H7 (cell line): ENCODE measurements around the gene NT5DC2. TPM values are rescaled to one million over a fixed set of nuclear protein-coding genes. Genes with fewer than 3 reads are reported as not detected.
A peak's percentile ranks its signal among the peaks of the same experiment; 100 is the strongest.

Experiments used
- DNase-seq: peaks from one replicate; pipeline ENCODE4 v3.0.0; 2012
- H3K27me3 ChIP-seq: 2 replicates; pipeline ENCODE4 v1.6.0; 2011; ENCODE audit warnings: mild to moderate bottlenecking, low read length; ENCODE audit not compliant: control insufficient read depth, insufficient read depth
- H3K36me3 ChIP-seq: replicated peaks from 2 replicates; pipeline ENCODE4 v1.5.1; 2011; ENCODE audit warnings: low read length; ENCODE audit not compliant: control insufficient read depth, insufficient read depth
- H3K4me3 ChIP-seq: 2 replicates; pipeline ENCODE4 v1.5.1; 2011; ENCODE audit warnings: low read depth, mild to moderate bottlenecking, control low read depth, low read length, moderate library complexity; ENCODE audit not compliant: insufficient read depth
- total RNA-seq: library from RNA; depleted of rRNA; stranded (reverse); fragments of >200 nt; shearing (Covaris generic); gene quantifications from 2 replicates; pipeline ENCODE4 v1.2.3, GENCODE V29; 2014; rRNA removed

NT5DC2 gene
- total RNA-seq, result 302 and 311 TPM in 2 replicates

DNA sequence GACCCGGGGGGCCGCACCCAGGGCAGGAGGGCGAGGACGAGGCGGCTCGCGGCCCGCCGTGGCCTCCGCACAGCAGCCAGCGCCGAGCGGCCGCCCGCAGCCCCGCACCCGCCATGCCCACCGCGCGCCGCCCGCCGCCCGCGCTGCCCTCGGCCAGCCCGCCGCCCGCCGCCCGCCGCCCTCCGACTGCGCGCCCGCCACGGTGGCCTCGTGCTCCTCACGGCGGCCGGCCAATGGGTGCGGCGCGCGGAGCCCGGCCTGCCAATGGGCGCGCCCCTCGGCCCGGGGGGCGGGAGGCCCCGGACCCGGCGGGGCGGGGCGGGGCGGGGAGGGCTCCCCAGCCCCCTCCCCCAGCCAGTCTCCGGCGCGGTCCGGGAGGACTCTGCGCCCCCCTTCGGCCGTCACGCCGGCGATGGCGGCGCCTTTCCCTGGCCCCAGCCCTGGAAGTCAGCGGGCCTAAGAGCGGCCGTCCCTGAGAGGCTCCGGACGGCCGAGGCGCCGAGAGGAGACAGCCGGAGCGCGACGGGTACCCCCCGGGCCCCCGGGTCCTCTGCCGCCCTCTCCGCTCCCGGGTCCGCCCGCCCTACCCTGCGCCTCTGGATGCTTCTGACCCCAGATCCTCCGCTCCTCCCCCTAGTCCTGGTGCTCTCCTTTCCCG is at the start of gene NT5DC2:
Gene NT5DC2, minus strand, starts transcription at position 235 of the 658 bp plus-strand sequence. Its CDS starts 120 bp downstream, at position 115.
- peak; percentile 99 for DNase-seq
- H3K36me3 ChIP-seq, result peaks cover 6% of the 10 kb centered on the region
- peak within 1 kb of the TSS; percentile 94 for H3K4me3 ChIP-seq
- H3K27me3 ChIP-seq, result no peaks in the 10 kb centered on the region

DNA sequence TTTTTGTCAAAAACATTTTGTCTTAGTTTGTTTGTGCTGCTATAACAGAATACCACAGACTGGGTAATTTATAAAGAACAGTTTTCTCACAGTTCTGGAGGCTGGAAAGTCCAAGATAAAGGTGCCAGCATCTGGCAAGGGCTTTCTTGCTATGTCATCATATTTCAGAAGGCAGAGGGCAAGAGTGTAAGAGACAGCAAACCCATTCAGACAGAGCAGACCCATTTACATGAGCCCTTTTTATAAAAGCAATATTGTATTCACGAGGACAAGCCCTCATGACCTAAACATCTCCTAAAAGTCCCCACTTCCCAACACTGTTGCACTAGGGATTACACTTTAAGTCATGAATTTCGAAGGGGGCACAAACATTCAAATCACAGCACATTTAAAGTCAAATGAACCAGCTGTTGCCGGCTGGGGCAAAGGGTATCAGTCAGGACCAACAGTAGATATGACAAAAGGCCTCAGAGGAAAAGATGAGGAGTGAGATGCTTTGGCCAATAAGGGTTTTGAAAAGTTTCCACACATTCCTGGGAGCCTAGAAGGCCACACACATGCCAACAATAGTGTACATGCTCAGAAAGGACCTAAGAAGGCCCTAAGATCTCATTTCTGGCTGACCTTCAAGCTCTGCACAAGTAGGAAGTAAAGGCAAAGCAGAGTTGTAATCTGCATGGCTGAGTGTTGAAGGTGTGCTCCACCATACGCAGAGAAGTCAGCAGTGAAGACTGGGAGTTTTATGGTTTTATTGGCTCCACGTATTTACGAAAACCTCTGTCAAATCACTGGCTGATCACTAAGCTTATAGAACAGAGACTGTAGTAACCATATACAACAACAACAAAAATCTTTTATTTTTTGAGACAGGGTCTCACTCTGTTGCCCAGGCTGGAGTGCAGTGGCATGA is 40.7 kb upstream of the NT5DC2 start:
- Histone ChIP-seq H3K4me3 (no peak overlapping the region), H3K27me3 (no peaks in the 10 kb centered on the region), H3K36me3 (peaks cover 5% of the 10 kb centered on the region)
- DNase-seq, result no peak

DNA sequence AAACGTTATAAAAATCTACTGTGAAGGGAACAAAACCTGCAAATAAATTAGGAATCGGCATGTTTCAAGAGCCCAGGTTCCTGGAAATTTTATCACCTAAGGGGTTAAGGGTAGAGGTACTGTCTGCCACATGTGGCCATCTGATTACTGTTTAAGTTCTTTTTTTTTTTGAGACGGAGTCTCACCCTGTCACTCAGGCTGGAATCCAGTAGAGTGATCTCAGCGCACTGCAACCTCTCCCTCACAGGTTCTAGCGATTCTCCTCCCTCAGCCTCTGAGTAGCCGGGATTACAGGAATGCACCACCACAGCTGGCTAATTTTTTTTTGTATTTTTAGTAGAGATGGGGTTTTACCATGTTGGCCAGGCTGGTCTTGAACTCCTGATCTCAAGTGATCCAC is 38.6 kb upstream of the NT5DC2 start:
- H3K4me3 ChIP-seq, result no peak overlapping the region
- no peaks in the 10 kb centered on the region for H3K27me3 ChIP-seq
- H3K36me3 ChIP-seq, result 0 out of 2 replicates have a peak, but pooled peaks cover 2% of the 10 kb centered on the region
- no peak for DNase-seq

DNA sequence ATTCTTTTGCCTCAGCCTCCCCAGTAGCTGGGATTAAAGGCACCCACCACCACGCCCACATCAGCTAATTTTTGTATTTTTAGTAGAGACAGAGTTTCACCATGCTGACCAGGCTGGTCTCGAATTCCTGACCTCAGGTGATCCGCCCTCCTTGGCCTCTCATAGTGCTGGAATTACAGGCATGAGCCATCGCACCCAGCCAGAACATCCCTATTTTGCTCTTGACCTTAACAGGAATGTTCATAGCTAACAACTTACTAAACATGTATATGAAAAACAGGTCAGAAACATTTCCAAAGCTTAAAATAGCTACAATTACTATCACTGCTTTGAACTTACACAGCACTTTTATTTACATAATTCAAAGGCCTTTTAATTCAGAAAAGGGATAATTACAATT is 36.4 kb upstream of the NT5DC2 start:
- DNase-seq, result no peak
- H3K36me3 ChIP-seq, result 0 out of 2 replicates have a peak, but pooled peaks cover 2% of the 10 kb centered on the region
- H3K4me3 ChIP-seq, result no peak overlapping the region

DNA sequence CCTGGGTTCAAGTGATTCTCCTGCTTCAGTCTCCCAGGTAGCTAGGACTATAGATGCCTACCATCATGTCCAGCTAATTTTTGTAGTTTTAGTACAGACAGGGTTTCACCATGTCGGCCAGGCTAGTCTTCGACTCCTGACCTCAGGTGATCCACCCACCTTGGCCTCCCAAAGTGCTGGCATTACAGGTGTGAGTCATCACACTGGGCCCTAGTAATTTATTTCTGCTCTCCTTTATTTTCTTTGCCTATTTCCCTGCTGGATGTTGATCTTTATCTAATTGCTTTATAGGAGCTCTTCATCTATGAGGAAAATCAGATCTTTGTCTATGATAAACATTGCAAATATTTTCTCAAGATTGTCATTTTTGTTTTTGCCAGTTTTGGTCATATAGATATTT is 34.4 kb upstream of the NT5DC2 start:
- no peak for DNase-seq
- H3K36me3 ChIP-seq, result peaks cover 1% of the 10 kb centered on the region; the same call in 1 of the 2 replicates
- H3K4me3 ChIP-seq, result no peak overlapping the region
- H3K27me3 ChIP-seq, result no peaks in the 10 kb centered on the region

More for the DNA sequence above, 36.4 kb upstream of the NT5DC2 start:
- H3K27me3 ChIP-seq, result no peaks in the 10 kb centered on the region

DNA sequence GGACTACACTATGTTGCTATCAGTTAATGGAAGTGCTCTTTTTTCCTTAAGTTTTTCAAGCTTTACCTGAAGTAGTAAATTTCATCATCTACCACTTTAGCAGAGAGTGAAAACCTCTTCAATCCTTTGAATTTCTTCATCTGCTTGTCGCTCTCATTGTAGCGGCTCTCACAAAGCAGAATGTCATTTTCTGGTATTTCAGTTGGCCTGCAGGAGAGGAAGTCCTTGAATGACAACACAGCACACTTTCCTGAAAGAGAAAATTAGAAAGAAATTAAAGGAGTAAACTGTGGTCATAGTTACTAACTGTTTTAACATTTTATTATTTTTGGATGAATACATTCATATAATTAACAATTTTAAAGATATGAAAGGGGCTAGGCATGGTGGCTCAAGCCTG is 30.3 kb upstream of the NT5DC2 start:
- H3K4me3 ChIP-seq, result no peak overlapping the region
- H3K27me3 ChIP-seq, result no peaks in the 10 kb centered on the region
- no peak for DNase-seq
- H3K36me3 ChIP-seq, result peaks cover 6% of the 10 kb centered on the region

DNA sequence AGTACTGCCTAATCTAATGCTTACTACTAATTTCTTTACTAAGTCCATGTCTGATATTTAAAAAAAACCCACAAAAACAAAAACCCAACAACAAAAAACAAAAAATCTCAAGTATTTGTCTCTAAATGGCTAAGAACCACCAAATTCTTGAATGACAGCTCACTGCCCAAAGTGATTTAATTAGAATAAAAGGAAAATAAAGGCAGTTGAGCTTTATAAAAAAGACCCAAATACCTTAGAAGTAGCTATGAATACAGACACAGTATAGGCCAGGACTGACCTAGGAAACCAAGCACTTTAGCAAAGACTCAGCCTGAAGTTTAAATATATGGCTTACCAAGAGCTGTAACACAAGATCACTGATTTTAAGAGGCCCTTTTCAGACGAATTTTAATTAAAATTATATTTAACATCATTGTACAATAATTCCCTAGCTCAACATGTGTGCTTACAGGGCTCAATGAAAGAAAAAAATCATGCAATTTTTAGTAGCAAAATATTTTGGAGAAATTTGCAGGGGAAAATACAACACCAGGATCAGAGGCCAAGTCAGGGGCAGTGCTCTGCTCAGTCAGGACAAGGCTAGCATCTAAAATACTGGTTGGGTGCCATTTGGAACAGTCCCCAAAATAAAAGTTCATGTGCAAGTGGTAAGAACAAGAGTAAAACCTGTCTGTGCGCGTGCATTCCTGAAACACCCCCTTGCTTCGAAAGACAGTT is 27.5 kb upstream of the NT5DC2 start:
- DNase-seq, result no peak
- H3K4me3 ChIP-seq, result no peak overlapping the region
- no peaks in the 10 kb centered on the region for H3K27me3 ChIP-seq
- H3K36me3 ChIP-seq, result peaks cover 6% of the 10 kb centered on the region

DNA sequence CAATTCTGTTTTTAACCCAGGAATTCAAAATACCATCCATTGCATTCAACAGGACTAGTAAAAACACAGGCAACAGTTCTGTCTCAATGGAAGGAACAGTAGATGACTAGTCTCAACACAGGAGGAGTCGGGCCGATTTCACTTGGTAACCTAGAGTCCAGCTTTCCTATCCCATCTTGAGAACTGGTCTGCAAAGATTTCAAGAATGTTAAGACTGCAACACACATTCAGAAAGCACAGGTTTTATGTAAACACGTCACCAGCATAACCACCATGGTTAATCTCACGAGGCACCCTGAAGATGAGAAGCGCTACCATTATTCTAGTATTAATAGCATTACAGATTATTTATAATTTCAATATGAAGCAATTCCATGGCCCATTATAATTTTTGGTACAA is 24.8 kb upstream of the NT5DC2 start:
- DNase-seq, result no peak
- no peaks in the 10 kb centered on the region for H3K27me3 ChIP-seq
- no peak overlapping the region for H3K4me3 ChIP-seq
- peaks cover 8% of the 10 kb centered on the region for H3K36me3 ChIP-seq

DNA sequence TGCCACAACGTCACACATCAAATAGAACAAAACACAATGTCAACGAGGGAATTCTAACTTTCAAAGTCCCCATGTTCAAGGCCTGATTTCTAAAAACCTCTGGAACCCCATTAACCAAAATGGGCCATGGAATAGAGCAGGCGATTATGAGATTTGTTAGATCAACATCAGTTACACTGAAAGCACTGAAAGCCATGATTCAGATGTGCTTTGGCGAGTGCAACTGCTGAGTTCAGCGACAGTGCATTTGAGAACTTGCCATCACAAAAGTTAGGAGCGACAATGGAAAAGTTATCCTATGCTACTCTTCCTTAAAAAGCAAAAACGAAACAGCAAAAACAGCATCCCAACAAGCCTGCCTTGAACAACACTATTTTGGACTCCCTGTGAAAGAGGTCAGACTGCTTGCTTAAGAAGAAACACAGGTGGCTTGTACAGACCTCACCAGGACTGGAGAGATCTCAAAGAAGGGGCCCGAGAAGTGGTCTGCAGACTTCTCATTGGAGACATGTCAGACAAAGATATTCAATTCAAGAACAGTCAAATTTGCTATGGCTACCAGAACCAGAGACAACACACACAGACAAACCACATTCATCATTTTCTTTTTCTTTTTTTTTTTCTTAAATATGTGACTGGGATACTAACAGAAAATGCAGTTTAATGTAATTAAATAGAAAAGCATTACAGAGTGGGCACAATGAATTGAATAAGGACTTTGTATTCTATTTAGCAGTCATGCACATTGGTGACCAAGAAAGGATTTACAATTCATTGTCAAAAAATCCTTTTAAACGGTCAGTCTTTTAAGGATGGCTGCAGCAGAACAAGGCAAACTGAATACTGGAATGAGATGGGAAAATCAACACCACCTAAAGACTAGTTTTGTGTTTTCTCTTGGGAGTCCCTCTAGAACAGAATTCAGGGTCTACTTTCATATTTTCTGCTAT is 23.6 kb upstream of the NT5DC2 start:
- H3K27me3 ChIP-seq, result no peaks in the 10 kb centered on the region
- peaks cover 6% of the 10 kb centered on the region for H3K36me3 ChIP-seq
- DNase-seq, result no peak
- no peak overlapping the region for H3K4me3 ChIP-seq

DNA sequence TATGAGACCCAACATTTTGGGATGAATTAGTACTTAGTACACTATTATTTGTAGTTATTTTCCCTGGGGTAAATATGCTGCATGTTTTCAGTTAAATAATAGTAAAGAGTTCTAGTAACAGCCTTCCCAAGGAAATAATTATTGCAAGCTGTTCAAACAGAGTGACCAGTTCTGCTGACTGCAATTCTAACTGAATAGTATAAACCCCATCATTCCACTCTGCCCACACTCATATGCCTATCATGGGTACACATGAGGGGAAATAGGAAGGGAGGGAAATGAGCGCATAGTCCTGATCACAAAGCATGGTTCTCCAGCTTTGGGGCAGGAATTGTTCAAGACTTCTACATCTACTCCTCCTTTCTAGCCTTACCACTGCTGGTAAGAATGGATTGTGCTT is 21.4 kb upstream of the NT5DC2 start:
- H3K4me3 ChIP-seq, result no peak overlapping the region
- H3K36me3 ChIP-seq, result peaks cover 2% of the 10 kb centered on the region
- DNase-seq, result no peak
- no peaks in the 10 kb centered on the region for H3K27me3 ChIP-seq

DNA sequence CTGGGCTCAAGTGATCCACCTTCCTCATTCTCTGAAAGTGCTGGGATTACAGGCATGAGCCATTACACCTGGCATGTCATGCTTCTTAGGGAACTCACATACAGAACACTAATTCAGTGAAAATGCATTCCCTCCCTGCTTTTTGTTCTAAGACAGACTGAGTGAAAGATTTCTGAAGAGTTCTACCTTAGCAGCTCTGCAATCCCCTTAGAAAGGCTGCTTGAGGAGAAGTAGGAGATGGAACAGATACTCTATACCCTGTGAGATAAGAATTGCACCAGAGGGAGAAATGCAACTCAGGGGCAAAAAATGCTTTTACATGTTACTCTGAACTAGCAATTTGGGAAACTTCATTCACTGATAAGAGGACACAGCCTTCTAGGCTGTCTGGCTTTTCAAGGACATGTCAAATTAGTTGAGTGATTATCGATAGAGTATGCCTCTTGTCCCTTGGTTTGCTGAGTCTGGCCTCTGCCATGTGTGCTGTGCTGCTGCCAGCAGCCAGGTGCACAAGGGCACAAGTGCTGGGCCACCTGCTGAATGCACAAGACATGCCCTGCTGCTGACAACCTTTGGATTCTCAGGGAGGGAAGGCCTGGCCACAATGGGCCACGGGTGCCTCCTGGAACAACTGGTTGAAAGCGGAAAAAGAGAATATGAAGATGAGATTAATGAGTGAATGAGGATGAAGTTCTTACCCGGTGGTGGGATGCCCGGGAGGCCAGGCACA is 20.5 kb upstream of the NT5DC2 start:
- Histone ChIP-seq H3K36me3 (peaks cover 2% of the 10 kb centered on the region), H3K27me3 (no peaks in the 10 kb centered on the region), H3K4me3 (no peak overlapping the region)
- no peak for DNase-seq

DNA sequence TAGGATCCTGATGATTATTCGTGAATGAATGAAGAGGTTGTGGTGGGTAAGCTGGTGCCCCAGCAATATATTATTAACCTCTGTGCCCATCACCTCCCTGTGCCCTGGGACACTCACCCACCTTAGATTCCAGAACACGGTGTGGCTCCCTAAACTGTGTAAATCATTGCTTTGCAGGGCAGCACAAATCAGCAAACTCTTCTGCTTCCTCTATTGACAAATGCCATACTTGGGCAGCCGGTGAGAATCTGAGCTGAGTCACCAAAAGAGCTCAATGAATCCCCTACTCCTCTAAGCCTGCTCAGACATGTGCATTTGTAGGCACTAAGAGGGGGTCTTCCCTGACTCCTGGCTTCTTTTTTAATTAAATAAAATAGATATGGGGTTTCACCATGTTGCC is 18.4 kb upstream of the NT5DC2 start:
- H3K27me3 ChIP-seq, result no peaks in the 10 kb centered on the region
- no peak for DNase-seq
- H3K4me3 ChIP-seq, result no peak overlapping the region
- peaks cover 5% of the 10 kb centered on the region for H3K36me3 ChIP-seq

DNA sequence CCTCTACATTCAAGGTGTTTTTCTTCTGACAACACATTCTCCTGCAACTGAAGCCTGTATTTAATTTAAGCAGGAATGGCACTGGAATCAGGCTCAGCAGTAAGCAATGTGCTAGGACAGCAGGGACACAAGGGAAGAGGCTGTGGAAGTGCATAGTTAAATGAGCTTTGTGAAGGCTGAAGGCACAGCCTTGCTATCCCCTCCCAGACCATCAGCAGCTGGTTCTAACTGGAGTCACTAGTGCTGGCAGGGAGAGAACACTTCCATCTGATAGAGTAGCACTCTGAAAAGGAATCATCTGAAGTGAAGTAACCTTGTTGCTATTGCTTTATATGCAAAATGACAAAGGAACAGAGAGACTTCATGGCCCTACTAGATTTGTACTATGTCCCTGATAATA is 17.5 kb upstream of the NT5DC2 start:
- DNase-seq, result no peak
- Histone ChIP-seq H3K27me3 (no peaks in the 10 kb centered on the region), H3K36me3 (peaks cover 5% of the 10 kb centered on the region), H3K4me3 (no peak overlapping the region)
